ENCODE data around the gene PHF12. TPM values are rescaled to one million over a fixed set of nuclear protein-coding genes. Genes with fewer than 3 reads are reported as not detected.

Gene PHF12
- total and polyA plus RNA-seq, 2 of the 13 experiments (the other 11 are each of a cell fraction or from before 2014, with no cell fraction given) = 9.8 to 17.1 TPM

- TF ChIP-seq SMARCC2 (IDR thresholded peaks at IDR 0.05) (no peak), ZBTB7B (CRISPR knock-in tag; IDR thresholded peaks at IDR 0.05) (no peak), PHB2 (IDR thresholded peaks at IDR 0.05; ENCODE audit: partially characterized antibody) (no peak), CBX1 (IDR thresholded peaks at IDR 0.05; ENCODE audit: low read depth) (no peak), ZNF850 (CRISPR knock-in tag; conservative IDR thresholded peaks at IDR 0.05) (no peak), ZSCAN31 (CRISPR knock-in tag; IDR thresholded peaks at IDR 0.05; ENCODE audit: low read depth) (no peak), MLX (CRISPR knock-in tag; IDR thresholded peaks at IDR 0.05) (peak; percentile 85), YEATS2 (CRISPR knock-in tag; IDR thresholded peaks at IDR 0.05; ENCODE audit: borderline replicate concordance) (no peak), USF2 (IDR thresholded peaks at IDR 0.05; ENCODE audit: low read depth, low read length) (no peak), USF2 (CRISPR knock-in tag; IDR thresholded peaks at IDR 0.05; ENCODE audit: borderline replicate concordance) (no peak), BCL6 (CRISPR knock-in tag; IDR thresholded peaks at IDR 0.05) (no peak), CC2D1A (CRISPR knock-in tag; IDR thresholded peaks at IDR 0.05) (no peak), ZNF574 (CRISPR knock-in tag; IDR thresholded peaks at IDR 0.05) (peak; percentile 42; the same call in 1 of the 2 replicates), ZNF629 (CRISPR knock-in tag; conservative IDR thresholded peaks at IDR 0.05) (no peak), ZBTB44 (CRISPR knock-in tag; IDR thresholded peaks at IDR 0.05) (no peak), RXRA (CRISPR knock-in tag; IDR thresholded peaks at IDR 0.05) (peak; percentile 32; the same call in 1 of the 2 replicates), SOX5 (CRISPR knock-in tag; IDR thresholded peaks at IDR 0.05; ENCODE audit: borderline replicate concordance) (no peak; the same call in 1 of the 2 replicates), ZBTB38 (CRISPR knock-in tag; IDR thresholded peaks at IDR 0.05) (no peak; the same call in 1 of the 2 replicates), AKAP8 (CRISPR knock-in tag; IDR thresholded peaks at IDR 0.05) (peak; percentile 49; the same call in 1 of the 2 replicates), ZNF781 (CRISPR knock-in tag; IDR thresholded peaks at IDR 0.05; ENCODE audit: borderline replicate concordance, not compliant biosample characterization) (no peak), MIER2 (CRISPR knock-in tag; IDR thresholded peaks at IDR 0.05) (peak; percentile 90), ZNF432 (CRISPR knock-in tag; IDR thresholded peaks at IDR 0.05; ENCODE audit: borderline replicate concordance) (no peak), GTF3A (CRISPR knock-in tag; conservative IDR thresholded peaks at IDR 0.05) (no peak), ELF3 (CRISPR knock-in tag; IDR thresholded peaks at IDR 0.05) (no peak)
These were observed 45.3 kb upstream of the PHF12 start (continued) for GRCh38 chr17:28996554-28997096.
